HG03039 (cell line): ENCODE measurements around the gene PDE4D.
"Not testable (repeated sequence)": the region's sequence is repeated elsewhere in the genome, so short reads cannot be mapped to it uniquely, and the experiment has no call there.

Experiments used
- ATAC-seq: cut with Tn5 transposase; IDR thresholded peaks from one replicate; pipeline ENCODE4 v1.9.1; 2021; ENCODE audit warnings: mild to moderate bottlenecking, moderate library complexity; ENCODE audit not compliant: unreplicated experiment

PDE4D gene

DNA sequence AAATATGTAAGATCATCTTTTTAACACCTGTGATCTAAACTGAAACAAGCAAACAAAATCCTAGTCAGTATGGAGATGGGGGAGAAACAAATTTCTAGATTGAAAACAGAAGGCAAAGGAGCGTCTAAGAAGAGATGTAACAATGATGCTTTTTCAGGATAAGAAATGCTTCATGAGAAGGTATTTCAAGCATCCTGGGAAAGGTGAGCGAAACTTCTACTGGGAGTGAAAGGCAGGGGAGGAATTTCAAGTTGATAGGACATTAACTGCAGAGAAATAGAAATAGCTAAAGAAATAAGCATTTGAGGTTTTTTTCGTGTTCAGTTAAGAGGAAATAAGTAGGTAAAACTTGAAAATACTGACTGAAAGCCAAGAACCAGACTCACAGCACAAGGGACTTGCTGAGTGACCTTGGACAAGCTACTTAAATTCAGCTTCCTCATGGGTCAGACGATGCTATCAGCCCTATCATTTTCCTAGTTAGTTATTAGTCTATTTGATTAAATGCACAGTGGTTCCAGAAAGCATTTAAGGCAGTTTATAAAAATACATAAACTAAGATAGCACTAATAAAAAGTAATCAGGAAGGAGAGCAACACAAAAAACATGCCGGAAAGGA lies 406.3 kb downstream of the PDE4D start:
- no peak for ATAC-seq

DNA sequence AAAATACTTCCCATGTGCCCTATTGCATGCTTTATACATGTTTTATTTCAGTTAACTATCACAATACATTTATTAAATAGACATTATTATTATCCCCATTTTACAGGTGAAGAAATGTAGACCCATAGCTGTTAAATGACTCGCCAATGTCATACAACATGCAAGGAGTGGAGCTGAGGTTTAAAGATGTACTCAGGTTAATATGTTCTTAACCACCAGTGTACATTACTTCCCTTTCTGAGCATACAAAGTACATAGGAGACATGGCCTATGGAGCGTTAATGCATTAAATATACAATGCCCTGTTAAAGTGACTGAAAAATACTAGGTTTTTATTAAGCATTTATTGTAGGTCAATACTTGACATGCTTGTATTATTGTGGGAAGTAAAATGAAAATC lies 407.0 kb downstream of the PDE4D start:
- ATAC-seq, result no peak

DNA sequence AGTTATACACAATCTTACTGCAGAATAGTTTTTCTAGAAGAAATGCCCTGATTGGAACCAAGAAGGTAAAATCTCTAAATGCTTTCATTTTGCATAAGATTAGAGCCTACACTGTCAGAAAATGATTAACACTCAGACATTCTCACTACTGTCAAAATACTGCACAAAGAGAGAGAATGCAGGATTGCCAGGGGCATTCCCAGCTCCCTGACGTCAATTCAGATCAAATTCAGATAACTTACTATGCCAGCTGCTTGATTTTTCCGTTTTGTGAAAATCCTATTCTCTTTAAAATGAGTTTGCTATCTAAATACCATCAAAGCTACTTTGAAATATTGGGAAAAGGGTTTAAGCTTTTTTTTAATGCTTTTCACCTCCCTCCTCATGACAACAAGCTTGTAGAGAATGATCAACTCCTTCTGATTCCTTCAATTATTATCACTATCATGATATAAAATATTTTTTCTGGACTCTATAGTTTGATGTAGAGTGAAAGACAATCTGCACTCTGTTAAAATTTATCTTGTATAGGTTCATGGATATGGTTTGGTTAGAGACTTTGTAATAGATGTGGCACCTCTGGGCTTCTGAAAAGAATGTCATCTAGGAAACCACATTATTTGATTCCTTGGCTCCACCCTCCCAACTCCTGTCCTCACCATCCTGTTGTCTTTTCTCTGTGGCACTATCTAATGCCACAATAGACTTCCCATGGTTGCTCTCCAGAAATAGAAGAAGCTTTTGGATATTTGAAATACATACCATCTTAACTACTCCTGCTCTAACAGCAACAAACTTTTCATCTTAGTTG lies 407.7 kb downstream of the PDE4D start:
- ATAC-seq, result no peak

DNA sequence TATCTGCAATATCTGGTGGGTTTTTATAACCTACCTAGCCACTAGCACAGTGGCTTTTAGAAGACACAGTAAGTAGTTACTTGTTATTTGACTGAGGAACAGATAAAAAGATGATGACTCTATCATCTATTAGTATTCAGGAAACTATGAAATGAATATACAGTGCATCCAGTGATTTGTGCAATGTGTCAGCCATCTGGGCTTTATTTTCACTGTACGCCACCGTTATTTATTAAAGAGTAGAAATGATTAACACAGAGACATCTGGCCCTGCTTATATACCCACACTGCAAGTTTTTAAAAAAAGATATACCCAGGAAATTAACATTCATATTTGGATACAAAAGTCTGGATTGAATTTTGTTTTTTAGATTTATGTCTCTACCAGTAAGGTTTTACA lies 408.4 kb downstream of the PDE4D start:
- no peak for ATAC-seq

DNA sequence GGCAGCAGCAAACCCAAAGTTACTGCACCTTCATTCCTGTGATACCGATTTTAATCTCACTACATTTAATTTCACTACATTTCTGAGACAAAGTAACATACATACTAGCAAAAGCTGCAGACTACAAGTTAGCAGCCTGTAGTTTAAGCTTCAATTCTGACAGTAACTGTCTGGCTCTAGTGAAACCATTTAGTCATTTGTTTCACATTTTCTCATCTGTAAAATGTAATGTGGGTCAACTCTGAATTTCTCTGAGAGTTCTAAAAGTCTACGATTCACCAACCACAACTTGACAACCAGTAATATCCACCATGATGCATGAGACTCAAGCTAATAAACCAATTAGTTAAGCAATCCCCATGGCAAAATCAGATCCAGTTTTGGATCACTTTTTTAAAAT lies 408.9 kb downstream of the PDE4D start:
- ATAC-seq, result no peak

DNA sequence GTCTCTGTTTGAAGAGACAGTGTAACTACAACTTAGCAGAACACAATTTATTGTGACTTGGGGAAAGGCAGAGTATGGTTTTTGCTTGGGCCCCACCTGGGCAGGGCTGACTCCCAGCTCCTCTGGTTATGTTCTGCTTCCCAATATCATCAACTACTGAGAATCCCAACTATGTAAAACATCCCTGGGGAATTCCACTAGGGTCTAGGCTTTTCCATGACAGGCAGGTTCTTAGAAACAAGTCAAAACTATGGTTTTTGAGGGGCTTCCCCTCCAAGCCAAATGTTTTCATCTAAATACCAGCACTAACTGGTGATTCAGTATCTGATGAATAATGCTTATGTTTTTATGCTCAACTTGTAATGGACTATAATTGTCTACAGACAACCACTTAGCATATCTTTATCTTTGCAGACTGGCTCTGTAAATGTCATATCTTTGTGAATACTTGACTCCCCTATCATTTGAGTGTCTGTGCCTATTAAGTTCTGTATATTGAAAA lies 409.5 kb downstream of the PDE4D start:
- no peak for ATAC-seq

DNA sequence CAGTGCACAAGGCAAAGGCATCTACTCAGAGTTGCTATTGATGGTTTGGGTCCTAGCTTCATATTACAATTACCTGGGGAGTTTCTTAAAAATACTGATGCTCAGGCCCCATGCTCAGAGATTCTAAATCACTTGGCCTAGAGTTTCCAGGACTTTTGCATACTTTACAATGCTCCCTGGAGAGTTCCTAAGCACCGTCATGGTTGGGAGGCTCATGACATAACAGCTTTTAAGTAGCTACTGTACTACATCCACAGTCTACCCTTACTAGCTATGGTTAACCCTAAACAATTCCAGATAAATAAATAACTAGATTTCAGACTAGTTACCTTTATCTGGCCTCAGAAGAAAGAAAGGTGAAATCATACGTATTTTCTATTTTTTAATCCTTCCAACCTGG lies 414.4 kb downstream of the PDE4D start:
- ATAC-seq, result no peak

DNA sequence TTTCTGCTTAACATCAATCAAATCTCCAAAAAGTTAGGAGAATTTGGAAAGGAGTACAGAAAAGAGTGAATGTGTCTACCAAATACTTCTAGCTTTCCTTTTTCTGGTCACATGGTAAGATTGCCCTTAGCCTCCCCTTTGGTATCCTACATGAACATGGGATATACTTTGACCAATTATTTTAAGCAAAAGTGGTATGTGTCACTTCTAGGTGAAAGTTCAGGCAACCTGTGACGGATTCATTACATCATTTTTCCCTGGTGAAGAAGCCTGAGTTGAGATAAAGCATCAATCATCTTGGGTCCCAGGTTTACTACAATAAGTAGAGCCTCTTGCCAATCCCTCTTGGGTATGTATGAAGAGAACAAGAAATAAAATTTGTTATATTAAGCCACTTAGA lies 419.2 kb downstream of the PDE4D start:
- no peak for ATAC-seq

DNA sequence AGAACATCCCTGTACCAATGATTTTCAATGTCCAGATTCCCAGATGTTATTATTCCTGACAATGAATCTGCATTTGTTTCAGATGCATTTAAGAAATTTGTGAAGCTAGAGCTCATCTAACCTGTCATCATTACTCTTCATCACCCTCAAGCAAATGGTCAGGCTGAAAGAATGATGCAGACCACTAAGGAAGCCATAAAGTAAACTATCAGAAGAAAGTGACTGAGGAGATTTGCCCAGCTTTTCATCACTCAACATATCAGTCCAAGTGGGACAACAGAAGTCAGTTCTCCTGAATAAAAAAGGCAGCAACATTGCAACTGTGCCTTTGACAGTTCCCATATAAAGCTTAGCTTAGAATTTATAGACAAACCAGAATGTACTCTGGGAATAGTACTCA lies 419.9 kb downstream of the PDE4D start:
- no peak for ATAC-seq

DNA sequence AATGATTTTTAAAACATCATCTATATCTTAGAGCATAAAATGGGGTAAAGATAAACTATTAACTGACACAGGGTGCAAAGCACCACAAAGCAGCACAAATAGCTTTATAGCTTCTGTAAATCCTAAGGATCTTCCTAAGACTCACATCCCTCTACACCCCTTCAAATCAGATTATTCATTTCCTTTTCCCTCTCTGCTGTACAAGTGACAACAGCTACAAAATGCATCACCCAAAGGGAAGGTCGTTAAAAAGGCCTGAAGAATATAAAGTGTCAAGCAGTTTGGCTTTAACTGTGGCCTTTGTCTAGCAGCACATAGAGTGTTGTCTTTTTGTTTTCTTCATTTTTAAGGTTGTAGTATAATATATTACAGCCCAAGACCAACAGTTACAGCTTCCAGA lies 422.1 kb downstream of the PDE4D start:
- ATAC-seq, result no peak

DNA sequence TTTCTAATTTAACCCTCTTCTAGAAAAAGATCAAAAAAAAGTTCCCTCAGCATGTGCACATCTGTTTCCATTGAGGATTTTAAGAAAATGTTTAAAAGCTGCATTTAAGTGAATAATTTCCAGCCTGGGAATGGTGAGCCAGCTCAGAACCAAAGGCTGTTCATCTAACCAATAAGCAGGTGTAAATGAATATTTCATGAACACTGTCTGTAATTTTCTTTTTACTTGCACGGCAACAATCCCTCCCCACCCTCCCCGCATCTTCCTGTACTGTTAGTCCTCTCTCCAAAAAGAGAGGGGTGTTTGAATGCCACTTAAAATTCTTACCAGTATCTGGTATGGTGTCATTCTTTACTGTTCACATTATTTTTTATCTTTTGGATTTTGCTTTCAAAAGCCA lies 425.6 kb downstream of the PDE4D start:
- ATAC-seq, result no peak

DNA sequence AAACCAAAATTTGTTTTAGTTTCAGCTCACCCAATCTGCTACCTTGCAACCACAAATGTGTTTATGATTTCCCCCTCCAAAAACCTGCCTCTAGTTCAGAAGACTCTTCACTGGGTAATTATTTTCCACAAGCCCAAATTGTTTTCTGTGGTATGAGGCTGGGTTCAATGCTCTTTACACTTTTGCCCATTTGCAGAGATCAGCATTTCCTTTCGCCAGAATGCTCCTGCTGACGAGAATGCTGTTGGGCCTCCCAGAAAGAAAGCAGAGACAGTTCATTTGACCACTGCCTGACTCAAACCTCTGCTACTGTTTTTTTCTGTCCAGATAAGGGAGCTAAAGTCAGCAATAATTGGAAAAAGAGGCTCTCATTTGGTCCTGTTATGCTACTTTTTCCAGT lies 427.3 kb downstream of the PDE4D start:
- ATAC-seq, result no peak

DNA sequence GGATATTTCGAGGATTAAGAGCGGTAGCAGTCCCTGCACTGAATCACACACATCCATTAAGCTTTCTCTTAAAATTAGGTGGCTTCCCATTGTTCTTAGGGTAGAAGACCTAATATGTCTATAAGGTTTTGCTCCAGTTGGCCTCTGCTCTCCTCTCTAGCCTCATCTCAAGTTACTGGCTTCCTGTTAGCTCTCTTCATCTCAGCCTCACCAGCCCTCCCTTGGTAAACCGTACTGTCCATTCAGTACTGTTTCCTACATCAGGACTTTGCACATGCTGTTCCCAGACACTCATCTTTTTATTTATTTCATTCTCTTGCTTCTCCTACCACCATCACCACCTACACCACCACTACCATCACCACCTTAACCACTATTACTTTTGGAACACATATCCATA lies 428.6 kb downstream of the PDE4D start:
- no peak for ATAC-seq

DNA sequence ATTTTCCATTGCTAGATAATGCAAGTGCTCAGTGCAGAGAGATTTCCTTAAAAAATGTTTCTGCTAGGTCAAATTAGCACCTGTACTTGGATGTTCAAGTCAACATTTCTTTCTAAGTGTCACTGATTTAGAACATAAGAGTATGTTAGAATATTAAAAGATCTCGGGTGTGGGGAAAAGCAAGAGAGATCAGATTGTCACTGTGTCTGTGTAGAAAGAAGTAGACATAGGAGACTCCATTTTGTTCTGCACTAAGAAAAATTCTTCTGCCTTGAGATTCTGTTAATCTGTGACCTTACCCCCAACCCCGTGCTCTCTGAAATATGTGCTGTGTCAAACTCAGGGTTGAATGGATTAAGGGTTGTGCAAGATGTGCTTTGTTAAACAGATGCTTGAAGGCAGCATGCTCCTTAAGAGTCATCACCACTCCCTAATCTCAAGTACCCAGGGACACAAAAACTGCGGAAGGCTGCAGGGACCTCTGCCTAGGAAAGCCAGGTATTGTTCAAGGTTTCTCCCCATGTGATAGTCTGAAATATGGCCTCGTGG lies 429.8 kb downstream of the PDE4D start:
- not testable (repeated sequence) for ATAC-seq

DNA sequence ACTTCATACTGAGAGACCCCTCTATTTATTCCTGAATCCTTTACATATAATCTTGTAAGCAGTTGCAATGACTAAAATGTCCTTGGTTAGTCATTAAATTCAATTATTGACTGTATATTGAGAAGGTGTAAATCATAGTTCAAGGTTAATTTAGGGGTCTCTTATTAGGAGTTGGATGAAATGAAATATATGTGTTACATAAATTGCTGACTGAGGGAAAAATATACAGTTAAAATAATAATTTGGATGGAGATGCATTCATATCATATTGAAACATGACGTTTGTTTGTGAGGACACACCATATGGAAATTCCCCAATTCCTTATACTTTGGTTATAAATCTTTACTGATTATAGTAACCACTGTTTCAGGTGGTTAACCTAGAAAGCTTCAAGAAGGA lies 430.6 kb downstream of the PDE4D start:
- ATAC-seq, result no peak

DNA sequence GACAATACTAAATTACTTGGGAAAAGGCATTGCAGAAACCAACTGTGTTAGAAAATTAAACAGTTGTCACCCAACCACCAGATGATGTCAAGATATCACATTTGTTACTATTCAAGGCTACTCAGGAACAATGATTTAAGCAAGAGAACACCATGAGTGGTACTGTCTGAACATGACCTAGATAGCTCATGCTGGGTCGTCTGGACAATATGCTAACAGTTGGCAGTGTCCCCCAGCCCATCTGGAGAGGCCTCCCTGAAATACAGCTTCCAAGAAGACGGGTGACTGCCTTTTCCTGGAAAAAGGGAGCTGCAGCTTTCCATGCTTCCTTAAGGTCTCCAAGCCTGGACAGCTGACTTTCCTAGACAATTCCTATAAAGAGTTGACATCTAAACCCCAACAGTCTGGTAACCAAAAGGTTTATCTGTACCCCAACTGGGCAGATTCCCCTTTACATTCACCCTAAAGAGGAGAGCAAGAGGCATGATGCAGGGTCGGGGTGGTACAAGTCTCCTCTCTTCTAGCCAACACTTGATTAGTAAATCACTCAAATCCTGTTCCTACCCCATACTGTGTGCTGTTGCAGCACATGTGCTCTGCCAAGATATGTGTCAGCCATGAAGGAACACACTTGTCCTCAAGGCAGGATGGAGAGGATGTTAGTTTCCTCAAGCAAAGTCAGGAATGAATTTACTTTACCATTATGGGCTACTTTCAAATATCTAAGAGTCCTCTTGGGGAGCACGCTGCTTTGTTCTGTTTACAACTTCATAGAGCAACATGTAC lies 433.0 kb downstream of the PDE4D start:
- ATAC-seq, result no peak

DNA sequence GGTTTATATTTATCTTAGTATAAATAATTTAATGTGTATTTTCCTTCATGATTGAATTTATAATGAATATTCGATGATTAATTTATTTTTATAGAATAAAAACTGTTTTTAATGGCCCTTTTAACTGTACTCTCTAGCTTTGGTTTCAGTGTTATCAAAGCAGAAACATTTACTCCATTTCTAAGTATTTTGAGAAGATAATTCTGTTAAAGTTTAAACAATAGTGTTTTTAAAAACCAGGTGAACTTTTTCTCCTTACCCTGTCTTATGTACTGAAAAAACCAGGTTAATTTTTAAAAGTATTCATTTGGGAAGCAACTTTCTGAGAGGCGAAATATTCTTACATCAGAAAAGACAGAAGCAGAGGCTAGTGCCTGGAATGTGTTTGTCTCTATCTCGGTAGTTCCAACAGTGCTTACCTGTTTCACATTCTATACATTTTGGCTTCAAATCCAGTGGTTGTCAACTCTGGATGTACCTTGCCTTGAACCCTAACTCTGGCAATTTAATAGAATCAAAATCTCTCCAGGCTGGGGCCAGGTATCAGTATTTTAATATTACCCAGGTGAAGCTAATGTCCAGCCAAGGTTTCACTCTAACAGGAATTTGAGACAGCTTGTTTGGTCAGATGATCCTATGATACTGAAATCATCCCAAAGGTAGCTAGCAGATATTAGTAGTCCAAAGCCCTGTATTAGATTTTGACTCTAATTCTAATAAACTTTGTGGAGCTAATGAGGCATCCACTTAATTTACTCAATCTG lies 434.4 kb downstream of the PDE4D start:
- ATAC-seq, result no peak

DNA sequence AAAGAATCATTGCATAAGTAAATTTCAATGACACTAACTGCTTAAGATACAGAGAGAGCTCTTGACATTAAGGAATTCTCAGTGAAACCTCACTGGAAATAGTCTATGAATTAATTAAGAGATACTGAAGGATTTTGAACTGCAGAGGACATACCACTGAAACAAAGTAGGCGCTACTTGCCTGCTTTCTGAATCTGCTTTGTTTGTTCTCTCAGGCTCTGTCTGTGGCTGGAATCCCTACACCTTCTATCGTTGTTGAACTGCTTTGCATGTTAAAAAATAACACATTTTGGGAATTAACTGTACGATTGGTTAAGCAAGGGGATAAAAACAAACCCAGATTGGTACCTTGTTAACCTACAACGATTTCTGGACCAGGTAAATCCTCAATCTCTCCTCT lies 435.2 kb downstream of the PDE4D start:
- no peak for ATAC-seq

DNA sequence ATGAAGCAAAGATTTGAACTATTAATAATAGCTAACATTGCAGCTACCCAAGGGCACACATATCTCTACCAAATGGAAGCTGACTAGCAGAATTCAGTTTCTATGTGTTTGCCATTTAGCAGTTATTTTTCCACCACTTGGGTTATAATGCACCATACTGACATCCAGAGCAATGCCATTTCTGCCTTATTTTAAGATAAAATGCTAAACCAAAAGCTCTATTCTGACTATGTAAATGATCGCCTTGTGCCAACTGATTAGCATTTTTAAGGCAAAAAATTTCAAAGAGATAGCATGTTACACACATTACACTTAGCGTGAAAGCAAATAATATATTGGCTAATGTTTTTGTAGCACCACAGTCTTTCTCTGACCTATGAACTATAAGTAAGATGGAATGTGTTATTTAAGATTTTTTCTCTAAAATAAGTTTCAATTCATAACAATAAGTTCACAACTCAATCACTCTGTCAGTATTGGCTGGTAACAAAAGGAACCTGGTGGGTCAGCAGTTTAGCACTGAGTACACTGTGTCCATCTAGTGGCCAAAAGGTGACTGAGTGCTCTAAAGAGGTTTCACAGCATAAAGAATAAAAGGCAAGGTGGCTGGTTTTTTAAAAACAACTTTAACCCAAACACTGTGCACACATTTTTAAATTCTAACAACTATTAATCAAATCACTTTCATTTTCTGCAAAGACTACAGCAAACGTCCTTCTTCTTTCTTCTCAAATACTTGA lies 443.5 kb downstream of the PDE4D start:
- no peak for ATAC-seq

DNA sequence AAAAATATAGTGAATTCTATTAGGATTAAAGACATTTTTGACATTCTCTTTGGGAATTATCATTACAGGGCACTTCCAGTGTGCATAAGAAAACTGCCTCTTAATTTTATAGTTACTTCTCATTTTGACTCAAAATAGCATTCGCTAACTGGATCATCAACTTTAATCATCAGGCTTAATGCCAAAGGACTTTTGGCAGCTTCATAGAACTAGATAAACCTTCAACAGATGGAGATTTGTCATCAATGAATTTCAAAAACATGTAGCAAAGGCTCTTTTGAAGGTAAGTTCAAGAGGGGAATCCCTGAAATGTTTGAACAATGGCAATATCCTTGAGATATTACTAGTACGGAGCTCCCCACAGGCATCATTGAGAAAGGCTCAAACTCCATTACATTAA lies 447.2 kb downstream of the PDE4D start:
- no peak for ATAC-seq
